Left lung (tissue), 10 donors: ENCODE measurements around the gene CP. TPM values are rescaled to one million over a fixed set of nuclear protein-coding genes. Genes with fewer than 3 reads are reported as not detected.
A peak's percentile ranks its signal among the peaks of the same experiment; 100 is the strongest.

Experiments
- ATAC-seq: fragments of 200-7000 bp; cut with Tn5 transposase; one replicate; pipeline ENCODE4 v1.9.1; 2020; ENCODE audit warnings: moderate library complexity
- DNase-seq, 4 donors: peaks; one replicate each; pipeline ENCODE4 v3.0.0-alpha.2; 2013 to 2020
- H3K27ac ChIP-seq, 2 donors: fragments of 200-600 bp; sonication (generic) in 1 of 2; one replicate each; pipeline versions ENCODE4 v1.5.0 to v1.8.0; 2020 to 2021
- H3K27me3 ChIP-seq, 2 donors: fragments of 200-600 bp; sonication (generic) in 1 of 2; one replicate each; pipeline versions ENCODE4 v1.5.0 to v1.8.0; 2020 to 2021
- H3K36me3 ChIP-seq, 2 donors: fragments of 200-600 bp; sonication (generic) in 1 of 2; one replicate each; pipeline versions ENCODE4 v1.5.0 to v1.8.0; 2020 to 2021
- H3K4me1 ChIP-seq, 2 donors: fragments of 200-600 bp; one replicate each; pipeline ENCODE4 v1.8.0; 2021
- H3K4me3 ChIP-seq, 2 donors: fragments of 200-600 bp; sonication (generic) in 1 of 2; one replicate each; pipeline versions ENCODE4 v1.5.0 to v1.8.0; 2020 to 2021; ENCODE audit warnings: mild to moderate bottlenecking in 1 of 2
- H3K9me3 ChIP-seq, 2 donors: fragments of 200-600 bp; sonication (generic) in 1 of 2; one replicate each; pipeline versions ENCODE4 v1.5.0 to v1.8.0; 2020 to 2021
- CTCF ChIP-seq, 2 donors: fragments of 200-600 bp; sonication (generic) in 1 of 2; IDR thresholded peaks; one replicate each; pipeline versions ENCODE4 v1.5.0 to v1.8.0; 2021; ENCODE audit warnings: antibody characterized with exemption in 2 of 2
- intact Hi-C, 2 donors: fragments of 100-400 bp; cut with DNase I; formaldehyde crosslinking; loops; one replicate each; pipeline versions ENCODE4 v1.11.2 to v1.14.2; 2022
- polyA plus RNA-seq, 6 donors: library from polyadenylated mRNA; unstranded; fragments of 120-200 nt; gene quantifications; one replicate each; pipeline ENCODE4 v1.2.1, GENCODE V29; 2013; ENCODE audit not compliant: insufficient read length in 6 of 6
- total RNA-seq, 2 donors: library from RNA; stranded (reverse); fragmentation: NEBNext Ultra II Directional; extraction: Animal tissue kit (Norgen Biotek cat#: 25700); gene quantifications; one replicate each; pipeline ENCODE4 v1.2.1, GENCODE V29; 2021
- donor health status: DM: no; HTN: yes; CAD: no.
- donor health status: DM: no; HTN: no; CAD: no.

Gene CP
- total and polyA plus RNA-seq, 8 donors, result 2.5 to 15.5 (median 6.7) TPM

- no peak overlapping the region for H3K27ac ChIP-seq
- peaks cover 0 to 82% of the 10 kb centered on the region in 2 donors for H3K36me3 ChIP-seq
- DNase-seq (no peak), ATAC-seq (no peak)
- no peak overlapping the region for H3K4me3 ChIP-seq
- H3K4me1 ChIP-seq, result no peaks in the 10 kb centered on the region
- no peaks in the 10 kb centered on the region for H3K27me3 ChIP-seq
- no peaks in the 10 kb centered on the region for H3K9me3 ChIP-seq
- intact Hi-C loops, result no loop called here
- TF ChIP-seq CTCF (IDR thresholded peaks at IDR 0.05), result no peak
These were observed 60.8 kb downstream of the CP start for GRCh38 chr3:149160754-149161300.

- no peak for TF ChIP-seq CTCF (IDR thresholded peaks at IDR 0.05)
- DNase-seq, result no peak
- H3K27me3 ChIP-seq, result no peaks in the 10 kb centered on the region
- H3K4me1 ChIP-seq, result peaks cover 4 to 12% of the 10 kb centered on the region in 2 donors
- intact Hi-C loops, result no loop called here
- peaks cover 0 to 80% of the 10 kb centered on the region in 2 donors for H3K36me3 ChIP-seq
- H3K27ac ChIP-seq, result no peak overlapping the region
- H3K9me3 ChIP-seq, result no peaks in the 10 kb centered on the region
- H3K4me3 ChIP-seq, result no peak overlapping the region
- no peak for ATAC-seq
These were observed 68.2 kb downstream of the CP start for GRCh38 chr3:149153402-149153801.

GRCh38 chr3:149152420-149152819 lies 69.2 kb downstream of the CP start:
- Histone ChIP-seq H3K4me1 (peaks cover 4 to 15% of the 10 kb centered on the region in 2 donors), H3K9me3 (no peaks in the 10 kb centered on the region), H3K36me3 (peaks cover 0 to 80% of the 10 kb centered on the region in 2 donors), H3K27me3 (no peaks in the 10 kb centered on the region), H3K4me3 (no peak overlapping the region), H3K27ac (no peak overlapping the region)
- DNase-seq (no peak), ATAC-seq (peak; percentile 79)
- no peak for TF ChIP-seq CTCF (IDR thresholded peaks at IDR 0.05)
- intact Hi-C loops, result no loop called here

GRCh38 chr3:149151843-149152242 lies 69.8 kb downstream of the CP start:
- peaks cover 4 to 19% of the 10 kb centered on the region in 2 donors for H3K4me1 ChIP-seq
- intact Hi-C loops, result no loop called here
- ATAC-seq (peak; percentile 66), DNase-seq (no peak)
- no peak overlapping the region for H3K4me3 ChIP-seq
- H3K36me3 ChIP-seq, result peaks cover 0 to 79% of the 10 kb centered on the region in 2 donors
- H3K9me3 ChIP-seq, result no peaks in the 10 kb centered on the region
- H3K27me3 ChIP-seq, result no peaks in the 10 kb centered on the region
- H3K27ac ChIP-seq, result peak overlapping the region in 1 of 2 donors; percentile 10
- TF ChIP-seq CTCF (IDR thresholded peaks at IDR 0.05), result no peak

- Histone ChIP-seq H3K27ac (no peak overlapping the region), H3K27me3 (no peaks in the 10 kb centered on the region), H3K4me1 (peaks cover 5 to 26% of the 10 kb centered on the region in 2 donors), H3K36me3 (peaks cover 0 to 72% of the 10 kb centered on the region in 2 donors), H3K9me3 (no peaks in the 10 kb centered on the region), H3K4me3 (no peak overlapping the region)
- ATAC-seq (no peak), DNase-seq (no peak)
- intact Hi-C loops, result no loop called here
- TF ChIP-seq CTCF (IDR thresholded peaks at IDR 0.05), result no peak
These were observed 71.2 kb downstream of the CP start for GRCh38 chr3:149150436-149150835.
